ENCODE measurements around the gene MARK2.

DNA sequence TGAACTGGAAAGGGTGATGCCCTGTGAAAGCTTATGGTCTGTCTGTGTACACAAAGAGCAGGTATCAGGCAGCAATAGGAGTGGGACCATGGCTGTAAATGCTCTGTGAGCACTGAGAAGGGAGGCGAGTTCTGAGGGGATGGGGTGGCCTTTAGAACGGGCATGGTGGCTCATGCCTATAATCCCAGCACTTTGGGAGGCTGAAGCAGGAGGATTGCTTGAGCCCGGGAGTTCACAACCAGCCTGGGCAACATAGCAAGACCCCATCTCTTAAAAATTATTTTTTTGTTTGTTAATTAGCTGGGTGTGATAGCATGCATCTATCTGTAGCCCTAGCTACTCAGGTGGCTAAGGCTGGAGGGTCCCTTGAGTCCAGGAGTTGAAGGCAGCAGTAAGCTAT is 22.2 kb upstream of the MARK2 start:
- TF ChIP-seq POLR2AphosphoS5 (IDR thresholded peaks at IDR 0.05; ENCODE audit: low read depth, low read length) (no peak), TAF1 (IDR thresholded peaks at IDR 0.05; ENCODE audit: borderline replicate concordance, insufficient read depth, low read length) (no peak)
- TF ChIP-seq, protein P1, sequence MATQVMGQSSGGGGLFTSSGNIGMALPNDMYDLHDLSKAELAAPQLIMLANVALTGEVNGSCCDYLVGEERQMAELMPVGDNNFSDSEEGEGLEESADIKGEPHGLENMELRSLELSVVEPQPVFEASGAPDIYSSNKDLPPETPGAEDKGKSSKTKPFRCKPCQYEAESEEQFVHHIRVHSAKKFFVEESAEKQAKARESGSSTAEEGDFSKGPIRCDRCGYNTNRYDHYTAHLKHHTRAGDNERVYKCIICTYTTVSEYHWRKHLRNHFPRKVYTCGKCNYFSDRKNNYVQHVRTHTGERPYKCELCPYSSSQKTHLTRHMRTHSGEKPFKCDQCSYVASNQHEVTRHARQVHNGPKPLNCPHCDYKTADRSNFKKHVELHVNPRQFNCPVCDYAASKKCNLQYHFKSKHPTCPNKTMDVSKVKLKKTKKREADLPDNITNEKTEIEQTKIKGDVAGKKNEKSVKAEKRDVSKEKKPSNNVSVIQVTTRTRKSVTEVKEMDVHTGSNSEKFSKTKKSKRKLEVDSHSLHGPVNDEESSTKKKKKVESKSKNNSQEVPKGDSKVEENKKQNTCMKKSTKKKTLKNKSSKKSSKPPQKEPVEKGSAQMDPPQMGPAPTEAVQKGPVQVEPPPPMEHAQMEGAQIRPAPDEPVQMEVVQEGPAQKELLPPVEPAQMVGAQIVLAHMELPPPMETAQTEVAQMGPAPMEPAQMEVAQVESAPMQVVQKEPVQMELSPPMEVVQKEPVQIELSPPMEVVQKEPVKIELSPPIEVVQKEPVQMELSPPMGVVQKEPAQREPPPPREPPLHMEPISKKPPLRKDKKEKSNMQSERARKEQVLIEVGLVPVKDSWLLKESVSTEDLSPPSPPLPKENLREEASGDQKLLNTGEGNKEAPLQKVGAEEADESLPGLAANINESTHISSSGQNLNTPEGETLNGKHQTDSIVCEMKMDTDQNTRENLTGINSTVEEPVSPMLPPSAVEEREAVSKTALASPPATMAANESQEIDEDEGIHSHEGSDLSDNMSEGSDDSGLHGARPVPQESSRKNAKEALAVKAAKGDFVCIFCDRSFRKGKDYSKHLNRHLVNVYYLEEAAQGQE (IDR thresholded peaks at IDR 0.05; ENCODE audit: insufficient read depth in 1 of 2, low read depth in 2 of 2, low read length in 2 of 2): no peak
